ENCODE results near the gene SLC35E4.

SLC35E4 gene

DNA sequence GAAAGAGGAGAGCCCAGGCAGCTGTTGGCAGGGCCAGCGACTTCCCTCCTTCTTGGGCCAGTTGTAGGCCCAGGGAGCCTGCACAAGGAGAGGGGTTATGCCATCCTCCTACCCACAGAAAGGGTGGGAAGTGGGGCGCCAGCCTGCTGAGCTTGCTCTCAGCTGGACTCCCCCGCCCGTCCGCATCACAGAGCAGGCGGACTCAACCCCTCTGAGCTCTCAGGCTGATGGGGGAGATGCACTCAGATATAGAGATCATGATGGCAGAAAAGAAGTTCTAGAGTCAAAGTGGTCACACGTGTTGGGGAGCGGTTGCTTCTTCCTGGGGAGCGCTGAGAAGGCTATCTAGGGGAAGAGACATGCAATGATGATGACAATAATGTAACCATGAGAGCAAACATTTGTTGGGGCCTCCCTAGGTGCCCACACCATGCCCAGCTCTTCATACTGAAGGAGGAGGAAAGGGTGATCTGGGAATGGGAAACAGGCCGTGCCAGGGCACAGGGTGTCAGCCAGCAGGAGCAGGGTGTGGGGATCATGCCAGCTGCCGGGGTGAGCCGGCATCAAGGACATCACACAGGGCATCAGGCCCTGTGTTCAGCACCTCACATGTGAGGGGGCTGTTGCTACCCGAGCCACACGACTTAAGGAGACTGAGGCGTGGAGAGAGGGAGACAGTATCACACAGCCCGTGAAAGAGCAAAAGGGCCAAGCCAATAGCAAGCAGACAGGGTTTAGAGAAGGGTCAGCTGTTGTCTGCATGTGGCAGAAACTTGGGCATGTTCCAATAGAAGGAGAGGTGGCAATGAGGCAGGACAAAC is 7.7 kb downstream of the SLC35E4 start:
- no peak overlapping the region for H3K4me3 ChIP-seq (ENCODE audit: low read depth, low read length)
- DNase-seq (ENCODE audit: low read depth): no peak

DNA sequence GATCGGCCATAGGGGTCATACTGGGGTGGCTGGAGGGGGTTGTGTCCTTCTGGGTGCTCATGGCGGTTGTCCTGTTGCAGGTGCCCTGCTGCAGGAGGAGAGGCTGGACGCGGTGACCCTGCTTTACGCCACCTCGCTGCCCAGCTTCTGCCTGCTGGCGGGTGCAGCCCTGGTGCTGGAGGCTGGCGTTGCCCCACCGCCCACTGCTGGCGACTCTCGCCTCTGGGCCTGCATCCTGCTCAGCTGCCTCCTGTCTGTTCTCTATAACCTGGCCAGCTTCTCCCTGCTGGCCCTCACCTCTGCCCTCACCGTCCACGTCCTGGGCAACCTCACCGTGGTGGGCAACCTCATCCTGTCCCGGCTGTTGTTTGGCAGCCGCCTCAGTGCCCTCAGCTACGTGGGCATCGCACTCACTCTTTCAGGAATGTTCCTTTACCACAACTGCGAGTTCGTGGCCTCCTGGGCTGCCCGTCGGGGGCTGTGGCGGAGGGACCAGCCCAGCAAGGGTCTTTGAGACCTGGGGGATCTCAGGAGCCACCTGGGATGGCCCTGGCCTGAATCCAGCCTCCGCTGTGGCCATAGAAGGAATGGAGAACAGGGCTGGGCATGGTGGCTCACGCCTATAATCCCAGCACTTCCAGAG is 11.1 kb downstream of the SLC35E4 start:
- no peak for DNase-seq (ENCODE audit: low read depth)
- H3K4me3 ChIP-seq (ENCODE audit: low read depth, low read length): no peak overlapping the region

DNA sequence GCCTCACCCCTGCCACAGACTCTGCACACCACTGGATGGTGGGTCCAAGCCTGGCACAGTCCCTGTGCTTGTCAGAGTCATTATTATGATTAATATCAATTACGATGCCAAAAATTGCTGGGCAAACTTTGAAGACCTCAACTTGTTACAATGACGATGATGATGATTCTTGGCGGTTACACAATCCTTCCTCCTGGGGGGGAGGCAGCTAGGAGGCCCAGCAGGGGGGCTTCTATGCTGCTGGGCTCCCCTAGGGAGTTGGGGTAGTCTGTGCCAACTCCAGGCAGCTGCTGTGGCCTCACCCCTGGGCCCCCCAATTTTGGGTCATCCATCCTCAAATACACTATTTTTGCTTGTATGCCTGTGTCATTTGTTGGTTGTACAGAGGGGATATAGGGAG is 12.0 kb downstream of the SLC35E4 start:
- DNase-seq (ENCODE audit: low read depth): no peak
- H3K4me3 ChIP-seq (ENCODE audit: low read depth, low read length): no peak overlapping the region

- no peak overlapping the region for H3K4me3 ChIP-seq (ENCODE audit: low read depth, low read length)
- no peak for DNase-seq (ENCODE audit: low read depth)
Observed at GRCh38 chr22:30648825-30649224, 13.2 kb downstream of the SLC35E4 start.

- no peak overlapping the region for H3K4me3 ChIP-seq (ENCODE audit: low read depth, low read length)
- peak; percentile 49 for DNase-seq (ENCODE audit: low read depth)
Observed at GRCh38 chr22:30649430-30650007, 13.9 kb downstream of the SLC35E4 start.

DNA sequence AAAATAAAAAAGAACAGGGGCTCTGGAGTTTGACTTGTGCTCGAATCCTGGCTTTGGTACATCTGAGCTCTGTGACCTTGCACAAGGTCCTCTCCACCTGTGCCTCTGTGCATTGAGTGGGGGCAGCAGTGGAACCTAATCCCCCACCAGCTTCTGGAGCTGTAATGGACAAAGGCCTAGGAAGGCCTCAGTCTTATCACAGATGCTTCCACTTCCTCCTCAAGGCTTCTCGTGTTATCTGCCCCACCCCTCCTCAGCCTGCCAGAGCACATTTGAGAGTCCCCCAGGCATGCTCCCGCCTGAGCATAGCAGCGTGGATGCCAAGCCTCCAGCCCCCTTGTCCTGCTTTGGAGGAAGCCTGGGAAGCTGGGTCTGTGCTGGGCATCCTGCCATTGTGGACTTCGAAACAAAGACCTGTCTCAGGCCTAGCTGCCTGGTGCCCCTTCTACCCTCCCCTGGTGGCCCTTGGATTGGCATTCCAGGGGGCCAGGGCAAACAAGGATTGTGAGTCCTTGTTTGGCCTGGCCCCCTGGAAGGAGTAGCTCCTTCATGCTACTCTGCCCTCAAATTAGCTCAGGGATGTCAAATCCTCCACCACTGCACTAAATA is 15.0 kb downstream of the SLC35E4 start:
- no peak overlapping the region for H3K4me3 ChIP-seq (ENCODE audit: low read depth, low read length)
- no peak for DNase-seq (ENCODE audit: low read depth)

DNA sequence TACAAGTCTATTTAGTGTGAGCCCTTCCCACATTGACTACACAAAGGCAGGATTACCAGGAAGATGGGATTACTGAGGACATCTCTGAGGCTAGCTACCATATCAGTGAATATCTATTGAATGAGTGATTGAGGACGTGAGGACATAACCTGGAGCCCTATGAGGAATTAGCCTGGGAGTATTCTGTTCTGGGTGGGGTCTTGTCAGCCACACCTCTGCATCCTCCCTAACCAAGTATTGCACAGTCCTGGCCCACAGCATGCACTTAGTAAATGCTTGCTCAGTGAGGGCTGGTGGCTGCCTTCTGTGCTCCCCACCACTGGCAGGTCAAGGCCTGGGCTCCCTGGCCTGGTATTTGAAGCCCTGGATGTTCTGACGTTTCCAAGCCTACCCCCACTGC is 17.3 kb downstream of the SLC35E4 start:
- DNase-seq (ENCODE audit: low read depth): no peak

GRCh38 chr22:30654361-30654760 is 18.8 kb downstream of the SLC35E4 start:
- no peak for DNase-seq (ENCODE audit: low read depth)

More for the DNA sequence above, 17.3 kb downstream of the SLC35E4 start:
- H3K4me3 ChIP-seq (ENCODE audit: low read depth, low read length): no peak overlapping the region

GRCh38 chr22:30655532-30655931 is 20.0 kb downstream of the SLC35E4 start:
- DNase-seq (ENCODE audit: low read depth): no peak

More at GRCh38 chr22:30654361-30654760, 18.8 kb downstream of the SLC35E4 start:
- H3K4me3 ChIP-seq (ENCODE audit: low read depth, low read length): no peak overlapping the region

GRCh38 chr22:30662040-30662439 is 26.5 kb downstream of the SLC35E4 start:
- DNase-seq (ENCODE audit: low read depth): no peak
- no peak overlapping the region for H3K4me3 ChIP-seq (ENCODE audit: low read depth, low read length)

More at GRCh38 chr22:30655532-30655931, 20.0 kb downstream of the SLC35E4 start:
- no peak overlapping the region for H3K4me3 ChIP-seq (ENCODE audit: low read depth, low read length)

GRCh38 chr22:30664798-30665197 is 29.2 kb downstream of the SLC35E4 start:
- H3K4me3 ChIP-seq (ENCODE audit: low read depth, low read length): no peak overlapping the region
- DNase-seq (ENCODE audit: low read depth): no peak

DNA sequence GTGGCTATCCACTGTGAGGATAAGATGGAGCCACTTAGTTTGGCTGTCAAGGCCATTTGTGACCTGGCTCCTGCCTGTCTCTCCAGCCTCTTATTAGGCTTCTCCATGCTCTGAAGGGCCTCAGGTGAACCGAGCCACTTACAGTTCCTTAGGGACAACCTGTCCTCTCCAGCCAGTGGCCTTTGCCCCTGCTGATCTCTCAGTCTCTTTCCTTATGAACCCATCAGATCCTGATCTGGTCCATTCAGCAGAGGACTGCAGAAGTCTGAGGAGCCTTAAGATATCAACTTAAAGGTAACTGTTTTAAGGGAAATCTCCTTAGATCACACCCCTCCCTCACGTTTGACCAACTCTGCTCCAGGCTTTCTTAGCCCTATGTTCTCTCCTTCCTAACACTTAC is 29.7 kb downstream of the SLC35E4 start:
- DNase-seq (ENCODE audit: low read depth): no peak
- H3K4me3 ChIP-seq (ENCODE audit: low read depth, low read length): no peak overlapping the region

- no peak overlapping the region for H3K4me3 ChIP-seq (ENCODE audit: low read depth, low read length)
- DNase-seq (ENCODE audit: low read depth): no peak
Observed at GRCh38 chr22:30665786-30666185, 30.2 kb downstream of the SLC35E4 start.

DNA sequence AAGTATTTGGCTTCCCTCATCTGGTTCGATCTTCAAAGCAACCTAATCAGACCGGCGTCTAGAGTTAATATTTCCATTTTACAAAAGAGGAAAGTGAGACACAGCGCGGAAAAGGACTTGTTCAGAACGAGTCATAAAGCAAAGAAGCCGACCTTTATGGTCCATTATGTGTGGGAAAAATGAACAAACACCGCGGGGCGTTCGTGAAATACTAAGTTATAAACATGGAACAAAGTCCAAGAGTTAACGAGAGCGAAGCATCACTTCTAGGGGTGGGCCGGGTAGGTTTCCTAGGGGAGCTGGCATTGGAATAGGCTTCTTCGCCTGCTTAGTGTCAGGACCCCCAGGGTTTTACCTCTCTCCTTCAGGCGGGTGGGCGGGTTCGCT is 31.5 kb downstream of the SLC35E4 start:
- H3K4me3 ChIP-seq (ENCODE audit: low read depth, low read length): peak overlapping the region; percentile 80
- no peak for DNase-seq (ENCODE audit: low read depth)

- peak; percentile 45 for DNase-seq (ENCODE audit: low read depth)
Observed at GRCh38 chr22:30667494-30668385, 32.2 kb downstream of the SLC35E4 start, which contains the start of gene DUSP18. TSS of gene DUSP18 (minus strand) at chr22:30667875. CDS start at chr22:30664003, 3,872 bp downstream.

DNA sequence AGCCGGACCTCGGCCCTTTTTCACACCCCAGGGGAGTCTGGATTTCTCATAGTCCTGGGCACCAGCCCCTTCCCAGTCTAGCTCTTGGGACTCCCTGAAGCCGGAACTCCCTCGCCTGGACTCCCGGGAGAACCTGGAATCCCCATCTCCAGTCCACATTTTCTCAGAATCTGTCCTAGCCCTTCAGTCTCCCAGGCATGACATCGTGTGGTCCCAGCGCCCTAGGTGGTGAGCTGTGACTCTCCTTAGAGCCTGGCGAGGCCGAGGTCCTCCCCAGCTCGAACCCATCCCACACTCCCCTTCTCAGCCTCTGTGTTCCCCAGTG is 32.8 kb downstream of the SLC35E4 start:
- no peak for DNase-seq (ENCODE audit: low read depth)
- peak overlapping the region; percentile 80 for H3K4me3 ChIP-seq (ENCODE audit: low read depth, low read length)

More at GRCh38 chr22:30667494-30668385, 32.2 kb downstream of the SLC35E4 start, which contains the start of gene DUSP18:
- peak within 1 kb of the TSS; percentile 80 for H3K4me3 ChIP-seq (ENCODE audit: low read depth, low read length)

DNA sequence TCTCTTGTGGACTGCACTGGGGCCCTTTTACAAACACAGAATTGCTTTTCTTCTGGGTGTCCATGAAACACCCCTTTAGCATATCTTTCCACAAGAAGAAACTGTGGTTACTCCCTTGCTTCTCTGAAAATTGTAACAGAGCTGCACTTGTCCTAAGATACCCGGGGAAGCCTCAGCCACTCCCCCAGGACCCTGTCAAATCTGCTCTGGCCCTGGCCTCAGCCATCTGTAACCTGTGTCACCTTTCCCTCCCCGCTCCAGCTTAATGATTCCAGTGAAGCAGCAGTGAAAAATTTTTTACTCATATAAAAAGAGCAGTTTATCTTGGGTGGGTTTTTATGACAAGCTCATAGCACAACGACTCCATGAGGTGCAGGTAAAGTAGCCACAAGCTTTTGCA is 35.5 kb downstream of the SLC35E4 start:
- H3K4me3 ChIP-seq (ENCODE audit: low read depth, low read length): no peak overlapping the region
- DNase-seq (ENCODE audit: low read depth): no peak

- no peak overlapping the region for H3K4me3 ChIP-seq (ENCODE audit: low read depth, low read length)
- no peak for DNase-seq (ENCODE audit: low read depth)
Observed at GRCh38 chr22:30673136-30673535, 37.6 kb downstream of the SLC35E4 start.

GRCh38 chr22:30674482-30674881 is 38.9 kb downstream of the SLC35E4 start:
- H3K4me3 ChIP-seq (ENCODE audit: low read depth, low read length): no peak overlapping the region
- DNase-seq (ENCODE audit: low read depth): no peak

Measured in skeletal muscle cell (primary cell).